ENCODE measurements around the gene CA10.

GRCh38 chr17:51846566-51846965, 311.9 kb downstream of the CA10 start:
- no peak for TF ChIP-seq SUZ12 (IDR thresholded peaks at IDR 0.05; ENCODE audit: extremely low read depth, insufficient read depth, insufficient read length)
- no peak for TF ChIP-seq ZNF274 (IDR thresholded peaks at IDR 0.05; ENCODE audit: low read depth, low read length)
- no peak for TF ChIP-seq YY1 (IDR thresholded peaks at IDR 0.05; ENCODE audit: insufficient read depth, insufficient read length)
